ENCODE results near the gene UQCRHL.

DNA sequence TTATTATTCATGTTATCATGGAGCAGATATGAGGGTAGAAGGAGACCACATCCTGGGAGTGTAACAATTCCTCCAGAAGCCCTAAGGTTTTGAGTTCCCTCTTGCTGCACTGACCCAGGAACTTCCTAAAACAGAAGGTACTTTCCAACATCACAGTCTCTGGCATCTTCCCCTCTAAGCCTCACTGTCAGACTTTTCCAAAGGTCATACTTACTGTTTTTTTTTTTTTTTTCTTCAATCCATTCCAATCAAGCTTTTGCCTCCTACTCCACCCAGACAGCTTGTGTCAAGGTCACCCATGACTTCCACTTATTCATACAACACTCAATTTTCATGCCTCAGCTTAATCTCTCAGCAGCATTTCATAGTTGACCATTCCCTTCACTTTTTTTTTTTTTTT is 18.4 kb upstream of the UQCRHL start:
- TF ChIP-seq, protein P1, sequence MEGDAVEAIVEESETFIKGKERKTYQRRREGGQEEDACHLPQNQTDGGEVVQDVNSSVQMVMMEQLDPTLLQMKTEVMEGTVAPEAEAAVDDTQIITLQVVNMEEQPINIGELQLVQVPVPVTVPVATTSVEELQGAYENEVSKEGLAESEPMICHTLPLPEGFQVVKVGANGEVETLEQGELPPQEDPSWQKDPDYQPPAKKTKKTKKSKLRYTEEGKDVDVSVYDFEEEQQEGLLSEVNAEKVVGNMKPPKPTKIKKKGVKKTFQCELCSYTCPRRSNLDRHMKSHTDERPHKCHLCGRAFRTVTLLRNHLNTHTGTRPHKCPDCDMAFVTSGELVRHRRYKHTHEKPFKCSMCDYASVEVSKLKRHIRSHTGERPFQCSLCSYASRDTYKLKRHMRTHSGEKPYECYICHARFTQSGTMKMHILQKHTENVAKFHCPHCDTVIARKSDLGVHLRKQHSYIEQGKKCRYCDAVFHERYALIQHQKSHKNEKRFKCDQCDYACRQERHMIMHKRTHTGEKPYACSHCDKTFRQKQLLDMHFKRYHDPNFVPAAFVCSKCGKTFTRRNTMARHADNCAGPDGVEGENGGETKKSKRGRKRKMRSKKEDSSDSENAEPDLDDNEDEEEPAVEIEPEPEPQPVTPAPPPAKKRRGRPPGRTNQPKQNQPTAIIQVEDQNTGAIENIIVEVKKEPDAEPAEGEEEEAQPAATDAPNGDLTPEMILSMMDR (IDR thresholded peaks at IDR 0.05), result no peak
- no peak for TF ChIP-seq POLR2A (IDR thresholded peaks at IDR 0.05)
